Lower leg skin (tissue), 4 donors: ENCODE results near the gene TBC1D20. TPM values are rescaled to one million over a fixed set of nuclear protein-coding genes. Genes with fewer than 3 reads are reported as not detected.

Source experiments
- DNase-seq, 2 donors: peaks; one replicate each; pipeline ENCODE4 v3.0.0-alpha.2; 2019; ENCODE audit warnings: low spot score in 2 of 2
- H3K4me3 ChIP-seq: fragments of 200-600 bp; sonication (generic); 2 replicates; pipeline ENCODE4 v1.5.1; 2017; ENCODE audit warnings: mild to moderate bottlenecking, low read depth; ENCODE audit not compliant: poor library complexity, severe bottlenecking
- CTCF ChIP-seq, 3 donors: fragments of 450-650 bp; IDR thresholded peaks; one replicate each; pipeline ENCODE4 v1.5.1; 2016; ENCODE audit warnings: antibody characterized with exemption in 3 of 3, mild to moderate bottlenecking in 3 of 3, moderate library complexity in 2 of 3
- POLR2A ChIP-seq, 2 donors: fragments of 450-650 bp; IDR thresholded peaks; one replicate each; pipeline ENCODE4 v1.6.1; 2016 to 2017; ENCODE audit warnings: antibody characterized with exemption in 2 of 2, mild to moderate bottlenecking in 1 of 2, moderate library complexity in 1 of 2
- WGBS, 2 donors: methylation state at CpG; one replicate each; pipeline ENCODE4 v1.1.5; 2018; 5-methylcytosine and 5-hydroxymethylcytosine counted together
- intact Hi-C: fragments of 100-400 bp; cut with DNase I; formaldehyde crosslinking; loops from one replicate; pipeline ENCODE4 v1.15.0; 2023; ENCODE audit warnings: low total_unique reads
- total RNA-seq, 4 donors: library from RNA; depleted of rRNA; stranded (reverse); fragments of >200 nt; gene quantifications; one replicate each; pipeline ENCODE4 v1.1.0, GENCODE V29; 2016

The TBC1D20 gene
- total RNA-seq, 4 donors from 2014 or later = 36.5 to 44.8 (median 42.5) TPM

- 81 to 89% methylated on average over 14 of the region's 14 CpGs for WGBS, 2 donors
- no peak overlapping the region for H3K4me3 ChIP-seq
- DNase-seq = peak in 1 of 2 donors; percentile 78
- TF ChIP-seq POLR2A (IDR thresholded peaks at IDR 0.05) = no peak
- no peak for TF ChIP-seq CTCF (IDR thresholded peaks at IDR 0.05)
- intact Hi-C loops = no loop called here
These were observed 33.6 kb downstream of the TBC1D20 start for GRCh38 chr20:428658-429200.

GRCh38 chr20:427849-428657 is 34.3 kb downstream of the TBC1D20 start:
- TF ChIP-seq CTCF (IDR thresholded peaks at IDR 0.05) (no peak), POLR2A (IDR thresholded peaks at IDR 0.05) (no peak)
- WGBS, 2 donors = 94 to 96% methylated on average over 14 of the region's 14 CpGs
- intact Hi-C loops = no loop called here
- peak in 1 of 2 donors; percentile 83 for DNase-seq
- no peak overlapping the region for H3K4me3 ChIP-seq

- DNase-seq = no peak
- TF ChIP-seq POLR2A (IDR thresholded peaks at IDR 0.05) (no peak), CTCF (IDR thresholded peaks at IDR 0.05) (no peak)
- WGBS, 2 donors = 80 to 81% methylated on average over 3 to 4 of the region's 4 CpGs
- intact Hi-C loops = no loop called here
- H3K4me3 ChIP-seq = no peak overlapping the region
These were observed 34.9 kb downstream of the TBC1D20 start for GRCh38 chr20:427401-427800.

- DNase-seq = no peak
- TF ChIP-seq POLR2A (IDR thresholded peaks at IDR 0.05) = no peak
- no peak for TF ChIP-seq CTCF (IDR thresholded peaks at IDR 0.05)
- H3K4me3 ChIP-seq = no peak overlapping the region
- 93 to 94% methylated on average over 2 of the region's 2 CpGs for WGBS, 2 donors
- intact Hi-C loops = no loop called here
These were observed 35.8 kb downstream of the TBC1D20 start for GRCh38 chr20:426566-426965.

GRCh38 chr20:421685-422250 is 40.6 kb downstream of the TBC1D20 start:
- WGBS, 2 donors = 93 to 97% methylated on average over 8 of the region's 8 CpGs
- TF ChIP-seq POLR2A (IDR thresholded peaks at IDR 0.05) = no peak
- no peak for TF ChIP-seq CTCF (IDR thresholded peaks at IDR 0.05)
- intact Hi-C loops = no loop called here
- DNase-seq = no peak
- H3K4me3 ChIP-seq = no peak overlapping the region
